HCT116 (cell line): Measurements from ENCODE around the gene MUSK.

Source experiments
- SRF ChIP-seq: IDR thresholded peaks from 2 replicates; pipeline ENCODE4 v1.6.1; 2012; ENCODE audit warnings: low read depth
- TF ChIP-seq, protein P1 (sequence below), 3 experiments: fragments of 200-600 bp in 1 of 3; sonication (generic) in 1 of 3; IDR thresholded peaks in 2 of 3; conservative IDR thresholded peaks in 1 of 3; 2 replicates each; pipeline ENCODE4 v1.5.1; 2012 to 2017; ENCODE audit warnings: low read depth in 2 of 3, low read length in 2 of 3, antibody characterized with exemption in 1 of 3, borderline replicate concordance in 1 of 3, control low read depth in 1 of 3, mild to moderate bottlenecking in 1 of 3, mixed read lengths in 1 of 3, mixed run types in 1 of 3, moderate library complexity in 1 of 3; ENCODE audit not compliant: insufficient read depth in 1 of 3

DNA sequence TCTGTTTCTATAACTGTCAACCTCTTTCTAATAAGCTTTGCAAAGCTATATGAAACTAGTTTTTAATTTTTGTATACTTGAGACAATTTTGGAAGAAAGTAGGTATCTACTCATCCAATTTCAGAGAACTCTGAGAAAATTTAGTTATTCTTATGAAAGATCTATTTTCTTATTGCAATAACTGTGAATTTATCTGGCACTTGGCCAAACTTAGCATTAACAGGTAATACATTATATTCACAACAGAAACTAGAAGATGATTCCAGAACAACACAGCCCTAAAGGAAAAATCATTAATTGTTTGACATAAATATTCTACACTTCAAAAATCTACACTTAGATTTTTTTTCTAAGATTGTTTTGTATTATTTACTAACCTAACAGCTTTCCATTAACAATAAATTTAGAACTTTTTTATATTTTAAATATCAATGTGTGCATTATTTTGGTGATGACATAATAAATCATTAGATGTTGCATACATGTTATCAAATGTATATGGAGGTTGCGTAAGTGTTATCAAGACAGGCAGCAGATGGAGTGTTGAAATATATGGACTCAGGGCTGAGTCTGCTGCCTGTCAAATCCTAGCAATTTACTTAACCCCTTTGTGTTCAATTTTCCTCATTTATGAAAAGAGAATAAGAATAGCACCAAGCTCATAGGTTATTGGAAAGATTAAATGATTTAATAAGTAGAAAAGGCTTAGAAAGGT is 141.8 kb downstream of the MUSK start:
- TF ChIP-seq SRF, result no peak
- TF ChIP-seq, protein P1, sequence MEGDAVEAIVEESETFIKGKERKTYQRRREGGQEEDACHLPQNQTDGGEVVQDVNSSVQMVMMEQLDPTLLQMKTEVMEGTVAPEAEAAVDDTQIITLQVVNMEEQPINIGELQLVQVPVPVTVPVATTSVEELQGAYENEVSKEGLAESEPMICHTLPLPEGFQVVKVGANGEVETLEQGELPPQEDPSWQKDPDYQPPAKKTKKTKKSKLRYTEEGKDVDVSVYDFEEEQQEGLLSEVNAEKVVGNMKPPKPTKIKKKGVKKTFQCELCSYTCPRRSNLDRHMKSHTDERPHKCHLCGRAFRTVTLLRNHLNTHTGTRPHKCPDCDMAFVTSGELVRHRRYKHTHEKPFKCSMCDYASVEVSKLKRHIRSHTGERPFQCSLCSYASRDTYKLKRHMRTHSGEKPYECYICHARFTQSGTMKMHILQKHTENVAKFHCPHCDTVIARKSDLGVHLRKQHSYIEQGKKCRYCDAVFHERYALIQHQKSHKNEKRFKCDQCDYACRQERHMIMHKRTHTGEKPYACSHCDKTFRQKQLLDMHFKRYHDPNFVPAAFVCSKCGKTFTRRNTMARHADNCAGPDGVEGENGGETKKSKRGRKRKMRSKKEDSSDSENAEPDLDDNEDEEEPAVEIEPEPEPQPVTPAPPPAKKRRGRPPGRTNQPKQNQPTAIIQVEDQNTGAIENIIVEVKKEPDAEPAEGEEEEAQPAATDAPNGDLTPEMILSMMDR (IDR thresholded peaks at IDR 0.05 in 2 of 3, conservative IDR thresholded peaks at IDR 0.05 in 1 of 3; ENCODE audit: borderline replicate concordance in 1 of 3, insufficient read depth in 1 of 3, low read depth in 2 of 3, low read length in 2 of 3), result no peak
